ENCODE results near the gene SDHAF2.

- TF ChIP-seq CTCF (IDR thresholded peaks at IDR 0.05) (no peak), TCF7L2 (IDR thresholded peaks at IDR 0.05; ENCODE audit: low read depth, low read length) (no peak), POLR2AphosphoS5 (IDR thresholded peaks at IDR 0.05; ENCODE audit: low read depth, low read length) (no peak), SIN3A (IDR thresholded peaks at IDR 0.05; ENCODE audit: borderline replicate concordance, insufficient read depth, low read depth, low read length) (no peak)
Measured at GRCh38 chr11:61425367-61426131, 4.4 kb upstream of the SDHAF2 start.

Data from Panc1 (cell line).